Measurements from ENCODE around the gene FAM13B. TPM values are rescaled to one million over a fixed set of nuclear protein-coding genes. Genes with fewer than 3 reads are reported as not detected.
A peak's percentile ranks its signal among the peaks of the same experiment; 100 is the strongest.
"Not testable (repeated sequence)": the region's sequence is repeated elsewhere in the genome, so short reads cannot be mapped to it uniquely, and the experiment has no call there.

FAM13B gene
- total RNA-seq (ENCODE audit: insufficient read depth, low replicate concordance) = 91.5 TPM

GRCh38 chr5:138032572-138033385 is at the start of gene FAM13B:
FAM13B (minus strand) TSS chr5:138033079; CDS start chr5:138019111, 13,968 bp downstream.
- DNase-seq (ENCODE audit: low spot score) = peak; percentile 77

DNA sequence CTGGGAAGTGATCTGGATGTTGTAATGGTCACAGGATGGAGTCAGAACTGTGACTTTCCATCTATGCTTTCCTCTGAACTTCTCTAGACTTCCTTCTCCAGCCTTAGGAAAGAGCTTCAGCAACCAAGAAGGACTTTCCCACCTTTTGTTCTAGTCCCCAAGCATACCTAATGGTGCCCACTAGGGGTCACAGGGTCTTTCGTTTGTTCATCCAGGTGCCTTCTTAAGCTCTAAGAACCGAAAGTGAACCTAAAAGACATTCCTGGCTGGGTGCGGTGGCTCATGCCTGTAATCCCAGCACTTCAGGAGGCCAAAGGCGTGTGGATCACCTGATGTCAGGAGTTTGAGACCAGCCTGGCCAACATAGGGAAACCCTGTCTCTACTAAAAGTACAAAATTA is 49.2 kb upstream of the FAM13B start:
- DNase-seq (ENCODE audit: low spot score) = no peak

DNA sequence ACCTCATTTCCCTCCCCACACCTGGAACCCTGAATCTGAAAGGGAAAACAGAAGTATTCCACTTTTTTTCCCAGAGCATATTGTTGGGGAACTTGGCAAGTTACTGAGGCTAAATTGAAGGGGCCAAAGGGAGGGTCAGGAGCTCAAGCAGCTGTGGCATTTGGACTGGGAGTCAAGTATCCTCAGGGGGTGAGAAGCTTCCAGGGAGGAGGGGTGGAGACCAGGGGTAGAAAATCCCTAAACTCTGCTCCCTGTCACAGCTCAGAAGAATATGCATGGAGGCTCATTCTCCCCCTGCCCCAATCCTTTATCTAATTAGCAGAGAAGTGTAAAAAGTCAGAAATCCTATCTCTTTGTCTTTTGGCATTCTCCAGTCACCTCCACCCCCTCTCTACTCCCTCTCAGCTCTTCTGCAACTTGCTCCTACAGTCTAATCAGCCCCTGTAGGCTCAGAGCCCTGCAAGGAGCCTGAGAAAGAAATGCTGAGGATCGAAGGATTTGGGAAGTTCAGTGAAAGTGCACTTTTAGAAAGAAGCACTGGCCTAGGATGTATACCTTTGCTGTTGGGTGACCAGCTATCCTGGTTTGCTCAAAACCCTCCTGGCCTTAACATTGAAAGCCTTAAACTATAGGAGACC is 45.2 kb upstream of the FAM13B start:
- DNase-seq (ENCODE audit: low spot score) = no peak

GRCh38 chr5:138077064-138077696 is 44.3 kb upstream of the FAM13B start:
- peak; percentile 58 for DNase-seq (ENCODE audit: low spot score)

GRCh38 chr5:138070026-138070425 is 37.1 kb upstream of the FAM13B start:
- not testable (repeated sequence) for DNase-seq (ENCODE audit: low spot score)

DNA sequence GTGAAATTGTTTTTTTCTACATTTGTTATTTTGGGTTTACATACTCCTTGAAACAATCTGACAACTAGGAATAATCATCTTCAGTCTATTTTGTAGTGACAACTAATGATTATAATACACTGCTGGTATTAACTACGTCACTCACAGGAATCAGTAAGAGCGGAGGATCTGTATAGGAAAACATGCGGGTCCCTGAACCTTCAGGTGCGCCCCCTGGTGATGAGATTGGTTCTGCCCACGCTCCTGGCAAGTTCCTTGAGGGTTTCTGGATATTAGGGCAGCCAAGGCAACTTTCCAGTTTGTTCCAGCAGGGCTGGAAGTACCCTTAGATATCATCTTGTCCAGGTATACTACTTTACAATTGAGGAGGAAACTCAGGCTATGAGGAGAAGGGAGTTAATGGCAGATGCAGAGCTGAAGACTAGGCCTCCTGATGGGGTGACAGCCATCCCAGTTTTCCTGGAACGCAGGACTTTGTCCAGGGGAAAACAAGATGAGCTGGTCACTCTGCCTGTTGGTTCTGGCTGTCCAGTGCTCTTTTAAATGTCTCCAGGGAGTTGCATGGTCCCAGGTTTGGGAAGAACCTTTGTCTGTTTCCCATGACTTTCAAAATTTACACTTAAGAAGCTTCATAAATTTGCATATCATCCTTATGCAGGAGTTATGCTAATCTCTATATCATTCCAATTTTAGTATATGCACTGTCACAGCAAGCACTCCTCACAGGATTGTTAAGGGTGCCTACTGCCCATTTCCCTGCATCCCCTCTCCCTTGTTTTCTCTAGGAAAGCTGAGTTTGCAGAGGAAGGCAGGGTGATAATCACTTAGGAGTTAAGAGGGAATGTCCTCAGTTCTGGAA is 36.1 kb upstream of the FAM13B start:
- peak; percentile 22 for DNase-seq (ENCODE audit: low spot score)

DNA sequence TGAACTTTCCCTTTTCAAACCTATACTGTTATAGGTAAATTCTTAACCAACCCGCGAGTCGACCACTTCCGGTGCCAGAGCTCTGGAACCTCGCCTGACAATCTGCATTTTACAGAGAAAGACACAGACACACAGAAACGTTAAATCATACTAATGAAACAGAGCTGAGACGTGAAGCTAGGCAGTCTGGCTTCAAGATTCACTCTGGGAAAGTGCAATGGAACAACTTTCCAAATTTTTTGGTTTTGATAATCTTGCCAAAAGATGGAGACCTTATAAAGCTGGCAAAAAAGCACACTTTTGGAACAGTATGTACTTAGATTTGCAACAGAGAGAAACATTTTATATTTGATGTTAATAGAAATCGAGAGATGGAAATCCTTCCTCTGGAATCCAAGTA is 35.1 kb upstream of the FAM13B start:
- no peak for DNase-seq (ENCODE audit: low spot score)

DNA sequence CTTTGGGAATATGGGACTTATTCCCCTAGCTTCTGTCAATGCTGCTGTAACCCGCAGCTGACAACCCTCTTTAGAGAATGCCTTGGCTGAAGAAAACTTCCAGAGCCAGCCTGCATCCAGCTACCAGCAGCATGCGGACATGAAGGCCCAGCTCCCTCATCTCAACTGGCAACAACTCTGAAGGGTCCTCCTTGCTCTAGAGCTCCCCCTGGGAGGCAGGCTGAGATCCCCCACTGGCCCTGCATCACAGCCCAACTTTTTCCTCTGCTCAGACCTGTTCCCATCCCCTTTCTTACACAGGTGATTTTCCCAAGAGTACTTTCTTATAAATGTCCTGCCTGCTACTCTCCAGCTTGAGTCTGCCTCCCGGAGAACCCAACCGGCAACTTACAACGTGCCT is 32.2 kb upstream of the FAM13B start:
- no peak for DNase-seq (ENCODE audit: low spot score)

GRCh38 chr5:138064526-138064925 is 31.6 kb upstream of the FAM13B start:
- no peak for DNase-seq (ENCODE audit: low spot score)

DNA sequence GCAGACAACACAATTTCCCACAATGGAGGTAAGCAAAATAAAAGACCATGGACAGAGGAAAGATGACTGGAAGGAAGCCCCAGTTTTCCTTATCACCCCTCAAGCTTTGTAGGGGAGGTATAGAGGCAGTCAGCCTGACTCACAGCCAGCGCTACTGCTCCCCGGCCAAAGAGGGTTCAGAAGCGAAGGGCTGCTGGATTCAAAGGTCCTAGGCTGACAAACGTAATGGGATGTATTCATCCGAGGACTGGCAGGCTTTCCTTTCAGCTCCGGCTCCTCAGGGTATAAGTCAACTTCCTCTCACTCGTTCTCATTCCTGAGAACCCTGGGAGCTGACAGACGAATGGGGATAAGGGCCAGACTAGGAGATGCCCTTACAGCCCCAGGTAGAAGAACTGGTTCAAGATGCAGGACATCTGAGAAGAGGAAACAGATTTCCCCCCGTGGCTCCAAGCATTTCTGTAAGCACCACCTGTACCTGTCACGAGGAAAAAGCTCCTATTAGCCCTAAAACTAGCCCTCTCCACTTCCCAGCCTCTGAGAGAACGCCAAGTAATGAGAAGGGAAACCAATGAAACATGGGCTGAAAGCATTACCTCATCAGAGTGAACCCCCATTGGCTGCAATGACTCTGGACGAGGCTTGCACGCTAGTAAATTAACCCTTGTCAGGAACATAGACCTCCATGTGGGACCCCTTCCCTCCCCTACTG is 22.1 kb upstream of the FAM13B start:
- no peak for DNase-seq (ENCODE audit: low spot score)

- no peak for DNase-seq (ENCODE audit: low spot score)
These were observed 21.3 kb upstream of the FAM13B start for GRCh38 chr5:138054206-138054605.

DNA sequence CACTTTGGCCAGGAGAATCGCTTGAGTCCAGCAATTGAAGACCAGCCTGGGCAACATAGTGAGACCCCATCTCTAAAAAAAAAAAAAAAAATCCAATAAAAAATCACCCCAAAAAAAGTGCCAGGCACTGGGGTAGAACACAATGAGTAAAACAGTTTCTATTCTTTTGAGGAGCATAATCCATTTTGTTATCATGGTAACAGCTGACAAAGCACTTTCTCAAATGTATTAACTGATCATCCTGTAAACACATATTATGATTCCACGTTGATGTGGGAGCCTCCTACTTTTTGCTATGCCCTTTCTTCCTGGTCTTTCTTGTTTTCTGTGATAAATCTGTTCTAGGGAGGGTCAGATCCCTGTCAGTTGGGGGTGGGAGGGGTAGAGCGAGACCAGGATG is 20.7 kb upstream of the FAM13B start:
- DNase-seq (ENCODE audit: low spot score) = no peak

- DNase-seq (ENCODE audit: low spot score) = not testable (repeated sequence)
These were observed 19.8 kb upstream of the FAM13B start for GRCh38 chr5:138052718-138053117.

DNA sequence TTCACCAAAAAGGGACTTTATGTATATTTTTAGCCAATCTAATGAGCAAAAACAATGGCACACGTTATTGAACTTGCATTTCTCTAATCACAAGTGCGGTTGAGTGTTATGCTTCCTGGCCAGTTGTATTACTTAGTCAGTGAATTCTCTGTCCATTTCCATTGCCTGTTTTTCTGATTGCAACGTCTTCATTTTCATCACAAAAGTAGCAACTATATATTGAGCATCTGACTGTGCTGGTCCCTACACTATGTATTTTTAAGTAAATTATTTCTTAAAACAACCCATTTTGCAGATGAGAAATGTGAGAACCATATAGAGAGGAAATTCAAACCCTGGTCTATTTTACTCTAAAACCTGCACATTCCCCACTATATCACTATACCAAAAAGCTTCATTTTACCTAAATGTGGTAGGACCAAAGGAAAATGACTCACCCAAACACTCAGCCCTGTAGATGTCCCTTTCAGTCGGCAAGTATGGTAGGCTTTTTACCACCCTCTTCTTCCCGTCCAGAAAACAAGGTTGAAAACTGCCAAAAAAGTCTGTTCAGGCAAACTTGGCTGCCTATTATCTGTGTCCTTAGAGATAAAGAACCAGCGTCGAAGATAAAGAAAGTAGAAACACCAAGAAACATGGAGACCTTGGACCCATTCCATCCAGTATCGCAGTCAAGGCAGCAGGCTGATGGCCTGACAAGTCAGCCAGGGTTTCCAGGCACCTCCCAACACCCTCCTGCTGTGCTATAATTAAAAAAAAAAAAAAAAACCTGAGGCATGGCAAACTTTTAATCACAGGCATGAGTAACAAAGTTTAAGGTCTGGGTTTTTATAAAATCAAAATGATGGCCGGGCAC is 18.8 kb upstream of the FAM13B start:
- no peak for DNase-seq (ENCODE audit: low spot score)

GRCh38 chr5:138045283-138045682 is 12.4 kb upstream of the FAM13B start:
- DNase-seq (ENCODE audit: low spot score) = not testable (repeated sequence)

DNA sequence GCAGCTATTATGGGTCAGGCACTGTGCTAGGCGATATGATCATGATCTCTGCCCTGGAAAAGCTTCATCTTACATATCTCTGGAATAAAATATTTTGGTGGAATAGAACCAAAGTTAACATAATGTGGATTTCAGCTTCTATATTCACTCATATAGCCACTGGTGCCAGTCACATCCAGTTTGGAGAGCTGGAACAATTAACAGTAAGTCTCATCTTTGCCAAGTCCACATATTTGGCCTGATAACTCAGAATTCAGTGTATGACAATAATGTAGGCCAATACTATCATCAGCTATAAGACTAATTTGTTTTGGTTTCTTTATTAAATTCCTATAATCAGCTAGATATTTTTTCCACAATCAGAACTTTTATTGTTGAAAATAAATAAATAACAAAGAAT is 5.9 kb upstream of the FAM13B start:
- no peak for DNase-seq (ENCODE audit: low spot score)

GRCh38 chr5:138037907-138038633 is 5.2 kb upstream of the FAM13B start:
- no peak for DNase-seq (ENCODE audit: low spot score)

DNA sequence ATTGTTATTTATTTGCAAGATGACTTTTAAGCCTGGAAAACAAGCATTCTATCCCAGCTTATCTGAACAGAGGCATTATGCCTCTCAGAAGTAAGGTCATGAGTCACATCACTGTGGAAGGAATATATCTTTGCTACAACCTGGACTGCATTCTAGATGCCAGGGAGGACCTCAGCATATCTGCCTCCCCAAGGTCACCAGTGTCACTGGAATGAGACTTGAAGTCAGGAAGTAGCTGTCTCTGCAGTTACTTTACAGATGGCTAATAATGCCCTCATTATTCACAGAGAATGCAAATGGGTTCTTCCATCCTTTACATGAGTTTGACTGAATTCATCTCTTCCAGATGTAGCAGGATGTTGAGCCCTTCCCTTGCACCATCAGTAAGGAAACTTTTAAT is 4.4 kb upstream of the FAM13B start:
- no peak for DNase-seq (ENCODE audit: low spot score)

Data from umbilical cord (tissue), 2 donors.